NCI-H2081 treated with DMSO at 0.1 percent for 48 hours (cell line): ENCODE measurements around the gene OR10V1.

Source experiments
- DNase-seq: peaks from one replicate; lab custom pipeline; 2025; lab: John Stamatoyannopoulos, UW

Gene OR10V1

GRCh38 chr11:59713745-59714144 is at the start of gene OR10V1:
Gene OR10V1 (minus strand): TSS chr11:59713845. CDS start chr11:59713845, 0 bp downstream.
- no peak for DNase-seq

GRCh38 chr11:59761993-59762392 is 48.3 kb upstream of the OR10V1 start:
- no peak for DNase-seq

- DNase-seq: no peak
Measured at GRCh38 chr11:59760771-59761170, 47.1 kb upstream of the OR10V1 start.

GRCh38 chr11:59759900-59760299 is 46.3 kb upstream of the OR10V1 start:
- DNase-seq: no peak

- DNase-seq: no peak
Measured at GRCh38 chr11:59758401-59759037, 44.9 kb upstream of the OR10V1 start.

GRCh38 chr11:59756845-59757244 is 43.2 kb upstream of the OR10V1 start:
- no peak for DNase-seq

GRCh38 chr11:59756558-59756840 is 42.9 kb upstream of the OR10V1 start:
- no peak for DNase-seq

- DNase-seq: no peak
Measured at GRCh38 chr11:59755701-59756557, 42.3 kb upstream of the OR10V1 start.

GRCh38 chr11:59754859-59755700 is 41.4 kb upstream of the OR10V1 start, which contains the start of gene STX3:
Gene STX3 (plus strand): TSS chr11:59755376. CDS start chr11:59755606, 230 bp downstream.
- DNase-seq: no peak

GRCh38 chr11:59754494-59754858 is 40.8 kb upstream of the OR10V1 start:
- no peak for DNase-seq

GRCh38 chr11:59753650-59754493 is 40.2 kb upstream of the OR10V1 start:
- peak; percentile 20 for DNase-seq

- DNase-seq: no peak
Measured at GRCh38 chr11:59746111-59746510, 32.5 kb upstream of the OR10V1 start.

- no peak for DNase-seq
Measured at GRCh38 chr11:59730896-59731565, 17.4 kb upstream of the OR10V1 start.

- DNase-seq: no peak
Measured at GRCh38 chr11:59729834-59730233, 16.2 kb upstream of the OR10V1 start.

GRCh38 chr11:59728913-59729312 is 15.3 kb upstream of the OR10V1 start:
- no peak for DNase-seq

GRCh38 chr11:59728154-59728553 is 14.5 kb upstream of the OR10V1 start:
- no peak for DNase-seq

GRCh38 chr11:59727426-59727825 is 13.8 kb upstream of the OR10V1 start:
- no peak for DNase-seq

GRCh38 chr11:59724066-59724465 is 10.4 kb upstream of the OR10V1 start:
- no peak for DNase-seq

- no peak for DNase-seq
Measured at GRCh38 chr11:59719556-59719955, 5.9 kb upstream of the OR10V1 start.

GRCh38 chr11:59716051-59716450 is 2.4 kb upstream of the OR10V1 start:
- no peak for DNase-seq

- no peak for DNase-seq
Measured at GRCh38 chr11:59710136-59710847, 3.4 kb downstream of the OR10V1 start.
